ENCODE results near the gene REPS1.

- TF ChIP-seq CTCF (IDR thresholded peaks at IDR 0.05; ENCODE audit: low read depth, low read length, poor library complexity, severe bottlenecking) (no peak), EZH2phosphoT487 (IDR thresholded peaks at IDR 0.05; ENCODE audit: borderline replicate concordance, low read length) (no peak)
Measured at GRCh38 chr6:138970856-138971425, 17.1 kb downstream of the REPS1 start.

Measured in DOHH2 (cell line).